ENCODE results near the gene FSD2.

The FSD2 gene

DNA sequence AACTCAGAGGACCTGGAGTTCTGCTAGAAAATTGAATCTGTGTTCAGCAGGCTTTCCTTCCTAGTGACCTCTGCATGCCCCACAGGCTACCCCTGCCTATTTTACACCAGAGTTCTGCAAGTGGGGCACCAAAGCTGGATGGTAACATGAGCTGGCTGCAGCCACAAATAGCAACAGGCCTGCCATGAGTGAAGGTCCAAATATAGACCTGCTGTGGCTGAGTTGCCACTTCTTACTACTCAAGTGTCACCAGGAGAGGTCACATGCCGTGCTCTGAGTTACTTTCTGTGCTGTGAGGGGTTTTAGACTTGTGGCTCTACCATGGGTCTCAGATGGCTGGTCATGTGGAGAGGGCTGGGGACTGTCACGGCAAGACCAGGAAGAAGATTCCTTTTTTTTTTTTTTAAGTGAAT is at the start of gene FSD2:
TSS of gene FSD2 (minus strand) at position 76 of the 413 bp plus-strand sequence. CDS start 18,679 bp downstream, outside the sequence.
- Histone ChIP-seq H3K9me3 (ENCODE audit: control insufficient read depth, insufficient read depth, low read length) (no peaks in the 10 kb centered on the region), H4K20me1 (ENCODE audit: control insufficient read depth, insufficient read depth, low read depth, low read length) (0 out of 2 replicates have a peak, but pooled peaks cover 2% of the 10 kb centered on the region), H3K4me1 (ENCODE audit: control insufficient read depth, low read length) (peaks cover 42% of the 10 kb centered on the region), H3K4me3 (ENCODE audit: low read length) (peak within 1 kb of the TSS; percentile 49), H3K4me2 (ENCODE audit: low read length) (peak within 1 kb of the TSS; percentile 79), H3K9me2 (replicated peaks; ENCODE audit: control insufficient read depth, low read length) (no peaks in the 10 kb centered on the region), H3K27me3 (ENCODE audit: control insufficient read depth, low read length) (no peaks in the 10 kb centered on the region), H3K79me2 (ENCODE audit: control insufficient read depth, low read length) (peaks cover 15% of the 10 kb centered on the region), H3F3A (ENCODE audit: control insufficient read depth, insufficient read depth) (peaks cover 34% of the 10 kb centered on the region), H3K27ac (ENCODE audit: low read depth, low read length) (peak within 1 kb of the TSS; percentile 80), H3K36me3 (ENCODE audit: control insufficient read depth, low read length) (peaks cover 5% of the 10 kb centered on the region)
- TF ChIP-seq EZH2phosphoT487 (IDR thresholded peaks at IDR 0.05; ENCODE audit: borderline replicate concordance, low read length): no peak
- TF ChIP-seq CTCF (IDR thresholded peaks at IDR 0.05; ENCODE audit: low read depth, low read length, poor library complexity, severe bottlenecking): peak; percentile 30

GRCh38 chr15:82854554-82854953 is 48.7 kb upstream of the FSD2 start:
- Histone ChIP-seq H3K4me2 (ENCODE audit: low read length) (no peak overlapping the region), H4K20me1 (ENCODE audit: control insufficient read depth, insufficient read depth, low read depth, low read length) (no peaks in the 10 kb centered on the region), H3K27me3 (ENCODE audit: control insufficient read depth, low read length) (0 out of 2 replicates have a peak, but pooled peaks cover 2% of the 10 kb centered on the region), H3K9me3 (ENCODE audit: control insufficient read depth, insufficient read depth, low read length) (no peaks in the 10 kb centered on the region), H3K27ac (ENCODE audit: low read depth, low read length) (no peak overlapping the region), H3K36me3 (ENCODE audit: control insufficient read depth, low read length) (no peaks in the 10 kb centered on the region), H3K9me2 (replicated peaks; ENCODE audit: control insufficient read depth, low read length) (no peaks in the 10 kb centered on the region), H3K79me2 (ENCODE audit: control insufficient read depth, low read length) (no peaks in the 10 kb centered on the region), H3K4me3 (ENCODE audit: low read length) (no peak overlapping the region), H3F3A (ENCODE audit: control insufficient read depth, insufficient read depth) (no peaks in the 10 kb centered on the region), H3K4me1 (ENCODE audit: control insufficient read depth, low read length) (peaks cover 16% of the 10 kb centered on the region)
- TF ChIP-seq CTCF (IDR thresholded peaks at IDR 0.05; ENCODE audit: low read depth, low read length, poor library complexity, severe bottlenecking) (no peak), EZH2phosphoT487 (IDR thresholded peaks at IDR 0.05; ENCODE audit: borderline replicate concordance, low read length) (no peak)

DNA sequence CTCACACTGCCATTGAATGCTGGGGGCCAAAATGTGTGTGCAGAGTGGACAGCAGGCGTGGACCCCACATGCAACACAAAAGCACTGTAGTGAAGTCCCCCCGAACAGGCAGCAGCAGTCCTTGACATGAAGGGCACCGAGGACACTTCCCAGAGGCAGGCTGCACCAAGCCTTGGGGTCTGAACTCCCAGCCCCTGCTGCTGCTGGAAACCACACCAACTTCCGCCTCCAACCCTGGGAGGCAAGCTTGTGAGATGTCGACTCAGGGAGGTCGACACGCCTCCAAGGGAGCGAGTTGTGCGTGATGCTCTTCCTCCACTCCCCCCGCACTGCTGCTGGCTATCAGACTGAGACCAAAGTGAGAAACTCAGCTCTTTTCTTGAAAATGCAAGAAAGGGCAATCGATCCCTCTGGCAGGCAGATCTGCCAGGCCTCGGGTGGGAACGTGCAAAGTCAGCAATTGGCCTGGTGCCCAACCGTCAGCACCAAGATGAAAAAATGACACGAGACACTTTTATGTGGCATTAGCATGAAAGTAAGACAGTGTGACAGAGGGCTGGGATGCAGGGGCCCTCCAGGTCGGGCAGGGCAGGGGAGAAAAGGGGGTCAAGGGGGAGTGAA is 47.2 kb upstream of the FSD2 start:
- Histone ChIP-seq H3K79me2 (ENCODE audit: control insufficient read depth, low read length) (no peaks in the 10 kb centered on the region), H3F3A (ENCODE audit: control insufficient read depth, insufficient read depth) (no peaks in the 10 kb centered on the region), H3K9me3 (ENCODE audit: control insufficient read depth, insufficient read depth, low read length) (no peaks in the 10 kb centered on the region), H3K4me2 (ENCODE audit: low read length) (no peak overlapping the region), H3K27me3 (ENCODE audit: control insufficient read depth, low read length) (no peaks in the 10 kb centered on the region), H3K27ac (ENCODE audit: low read depth, low read length) (no peak overlapping the region), H3K4me1 (ENCODE audit: control insufficient read depth, low read length) (peaks cover 20% of the 10 kb centered on the region), H3K9me2 (replicated peaks; ENCODE audit: control insufficient read depth, low read length) (no peaks in the 10 kb centered on the region), H3K4me3 (ENCODE audit: low read length) (no peak overlapping the region), H4K20me1 (ENCODE audit: control insufficient read depth, insufficient read depth, low read depth, low read length) (no peaks in the 10 kb centered on the region), H3K36me3 (ENCODE audit: control insufficient read depth, low read length) (no peaks in the 10 kb centered on the region)
- TF ChIP-seq CTCF (IDR thresholded peaks at IDR 0.05; ENCODE audit: low read depth, low read length, poor library complexity, severe bottlenecking) (no peak), EZH2phosphoT487 (IDR thresholded peaks at IDR 0.05; ENCODE audit: borderline replicate concordance, low read length) (no peak)

All from DOHH2 (cell line).